Stimulated activated CD4-positive, alpha-beta T cell treated with anti-CD3 and anti-CD28 coated beads, Interleukin-4, amount 100 ng/mL, for 4 hours (primary cell): ENCODE data around the gene CHEK1.
"Not testable (repeated sequence)": the region's sequence is repeated elsewhere in the genome, so short reads cannot be mapped to it uniquely, and the experiment has no call there.

Source experiments
- DNase-seq, 2 experiments: peaks; one replicate each; pipeline ENCODE4 v3.0.0-alpha.2; 2020

CHEK1 gene

DNA sequence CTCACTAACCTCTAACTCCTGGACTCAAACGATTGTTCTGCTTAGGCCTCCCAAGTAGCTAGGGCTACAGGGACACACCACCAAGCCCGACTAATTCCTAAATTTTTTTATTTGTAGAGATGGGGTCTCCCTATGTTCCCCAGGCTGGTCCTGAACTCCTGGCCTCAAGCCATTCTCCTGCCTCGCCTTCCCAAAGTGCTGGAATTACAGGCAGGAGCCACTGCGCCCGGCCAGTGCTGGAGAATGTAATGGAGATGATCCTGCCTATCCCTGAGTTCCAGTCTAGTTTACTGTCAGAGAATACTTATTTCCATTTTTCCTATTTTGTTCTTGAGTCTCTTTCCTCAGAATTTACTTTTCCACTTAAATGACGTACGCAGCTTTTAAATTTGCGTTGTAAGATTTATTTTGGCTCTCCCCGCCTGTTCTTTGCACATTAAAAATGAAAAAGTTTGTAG, at the start of gene CHEK1:
Gene CHEK1 (plus strand): TSS at position 408 of the 458 bp plus-strand sequence. CDS start 1,606 bp downstream, outside the sequence.
- no peak for DNase-seq

DNA sequence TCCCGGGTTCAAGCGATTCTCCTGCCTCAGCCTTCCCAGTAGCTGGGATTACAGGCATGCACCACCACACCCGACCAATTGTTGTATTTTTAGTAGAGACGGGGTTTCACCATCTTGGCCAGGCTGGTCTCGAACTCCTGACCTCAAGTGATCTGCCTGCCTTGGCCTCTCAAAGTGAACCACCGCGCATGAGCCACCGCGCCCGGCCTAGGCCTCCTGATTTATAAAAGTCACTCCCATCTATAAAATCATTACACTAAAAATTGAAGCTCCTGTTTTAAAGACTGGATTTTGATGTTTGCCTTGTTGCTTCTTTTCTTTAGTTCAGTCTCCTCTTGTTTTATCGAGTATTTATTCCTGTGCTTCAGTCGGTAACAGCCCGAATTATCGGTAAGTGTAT, 47.8 kb upstream of the CHEK1 start:
- DNase-seq, result not testable (repeated sequence)

DNA sequence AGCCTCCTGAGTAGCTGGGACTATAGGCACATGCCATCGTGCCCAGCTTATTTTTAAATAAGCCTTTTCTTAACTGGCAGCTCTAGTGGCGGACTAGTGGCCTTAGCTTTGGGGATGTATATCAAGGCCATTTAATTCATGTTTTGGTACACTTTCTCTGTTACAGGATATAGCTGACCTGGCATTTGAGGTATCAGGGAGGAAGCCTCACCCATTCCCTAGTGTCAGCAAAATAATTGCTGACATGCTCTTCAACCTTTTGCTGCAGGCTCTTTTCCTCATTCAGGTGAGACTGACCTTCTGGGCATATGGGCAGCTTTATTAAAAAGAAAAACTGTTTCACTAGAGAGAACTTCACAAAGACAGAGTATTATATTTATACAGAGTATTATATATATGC, 46.2 kb upstream of the CHEK1 start:
- no peak for DNase-seq

- DNase-seq, result no peak
Measured at GRCh38 chr11:125579811-125580210, 45.2 kb upstream of the CHEK1 start.

DNA sequence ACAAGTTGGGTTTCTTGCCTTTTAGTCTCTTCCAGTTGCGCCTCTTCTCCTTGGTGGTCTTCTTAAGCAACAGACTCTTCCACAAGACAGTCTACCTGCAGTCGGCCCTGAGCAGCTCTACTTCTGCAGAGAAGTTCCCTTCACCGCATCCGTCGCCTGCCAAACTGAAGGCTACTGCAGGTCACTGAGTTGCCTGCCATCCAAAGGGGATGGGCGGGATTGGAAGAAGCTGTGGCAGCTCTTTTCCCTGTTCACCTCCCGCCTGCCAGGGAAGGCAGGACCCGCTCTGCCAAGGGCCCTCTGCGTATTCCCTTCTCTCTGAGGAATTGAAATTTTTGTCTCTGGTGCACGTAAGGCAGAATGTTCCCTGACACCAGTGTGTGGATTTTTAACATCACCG, 41.5 kb upstream of the CHEK1 start:
- no peak for DNase-seq

DNA sequence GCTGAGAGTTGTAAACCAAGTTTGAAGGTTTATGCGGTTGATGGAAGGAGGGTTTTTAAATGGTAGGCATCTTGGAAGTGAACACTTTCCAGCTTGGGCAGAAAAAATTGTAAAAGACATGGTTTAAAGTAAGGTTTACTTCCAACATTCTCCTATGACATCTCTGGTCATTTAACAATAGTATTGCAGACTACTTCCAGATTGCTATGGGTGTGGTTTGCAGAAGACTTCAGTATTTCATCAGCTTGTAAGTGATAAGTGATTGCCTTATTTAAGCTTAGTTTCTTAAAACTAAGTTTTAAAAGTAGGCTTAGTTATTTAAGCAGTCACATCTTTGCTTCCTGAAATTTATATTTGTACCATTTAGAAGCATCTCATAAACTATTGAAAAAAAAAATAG, 39.5 kb upstream of the CHEK1 start:
- DNase-seq, result no peak

DNA sequence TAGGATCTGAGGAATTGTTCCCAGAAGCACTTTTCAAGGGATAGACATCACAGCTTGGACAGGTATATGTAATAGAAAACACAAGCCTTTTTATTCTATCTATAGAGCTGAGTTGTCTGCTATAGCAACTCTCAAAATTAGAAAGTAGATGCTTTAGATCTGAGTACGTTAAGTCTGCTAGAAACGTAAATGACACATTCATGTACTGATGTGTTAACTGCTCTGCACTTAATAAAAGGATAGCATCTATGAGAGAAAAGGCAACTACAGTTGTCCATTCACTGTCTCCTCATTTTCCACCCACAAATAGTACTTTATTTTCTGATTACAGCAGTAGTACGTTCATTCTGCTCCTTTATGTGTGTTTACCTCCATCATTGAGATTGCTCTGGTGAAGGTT, 38.3 kb upstream of the CHEK1 start:
- DNase-seq, result no peak

DNA sequence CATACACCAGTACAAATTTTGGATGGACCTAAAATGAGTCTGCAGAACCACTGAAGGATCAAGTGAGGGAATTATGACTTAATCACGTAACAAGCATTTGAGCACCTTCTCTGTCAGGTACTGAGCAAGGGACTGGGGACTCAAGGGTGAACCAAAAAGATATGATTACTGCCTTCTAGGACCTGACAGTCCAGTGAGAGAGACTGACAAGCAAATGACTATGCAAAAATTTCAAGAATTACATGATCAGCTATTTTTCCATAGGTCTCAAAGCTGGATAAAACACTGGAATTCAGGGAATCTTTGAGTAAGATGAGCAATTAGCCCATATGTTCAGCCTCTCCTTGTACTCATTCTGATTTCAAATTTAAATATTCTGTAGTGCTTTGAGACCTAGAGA, 37.5 kb upstream of the CHEK1 start:
- no peak for DNase-seq

DNA sequence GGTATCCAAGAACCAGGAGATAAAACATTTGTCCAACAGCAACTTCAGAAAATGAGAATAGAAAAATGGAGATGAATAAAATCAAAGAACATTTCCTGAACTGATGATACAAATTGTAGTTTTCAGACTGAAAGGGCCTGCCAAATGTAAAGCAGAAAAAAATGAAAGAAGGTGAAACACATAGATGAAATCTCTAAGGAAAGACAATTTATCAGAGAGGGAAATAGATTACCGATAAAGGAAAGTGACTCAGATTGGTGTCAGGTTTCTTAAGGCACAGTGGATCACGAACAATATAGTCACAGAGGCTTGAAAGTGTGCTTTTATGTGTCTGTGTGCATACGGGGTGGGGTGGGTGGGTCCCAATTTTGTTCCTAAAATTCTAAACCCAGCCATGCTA, 36.5 kb upstream of the CHEK1 start:
- DNase-seq, result no peak

DNA sequence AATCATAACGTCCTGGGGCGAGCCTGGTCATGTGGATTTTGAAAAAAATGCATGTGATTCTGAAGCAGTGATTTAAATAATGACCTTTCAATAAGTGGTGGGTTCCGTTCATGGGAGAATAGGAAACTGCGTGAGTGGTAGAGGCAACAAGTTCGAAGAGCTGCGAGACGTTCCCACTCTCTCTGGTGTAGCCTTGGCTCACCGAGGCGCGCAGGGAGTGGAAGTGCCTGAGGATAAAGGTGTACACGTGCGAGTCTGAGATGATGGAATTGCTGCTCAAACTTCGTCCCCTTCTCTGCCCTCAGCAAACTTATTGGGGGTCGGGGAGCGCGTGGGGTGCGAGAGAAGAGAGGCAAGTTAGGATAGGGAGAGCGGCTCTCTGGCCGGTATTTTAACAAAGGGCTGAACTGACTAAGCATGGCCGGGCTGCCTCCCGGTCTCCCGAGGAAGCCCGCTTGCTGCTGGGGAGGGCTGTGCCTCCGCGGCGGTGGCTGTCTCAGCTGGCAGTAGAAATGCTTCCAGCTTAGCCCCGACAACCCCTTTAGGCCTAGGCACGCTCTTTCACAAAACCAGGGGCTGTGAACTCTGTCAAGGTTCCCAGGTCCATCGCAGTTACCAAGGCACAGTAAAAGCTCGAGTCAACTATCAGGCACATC, 33.2 kb upstream of the CHEK1 start:
- peak; percentile 19 to 27 for DNase-seq

DNA sequence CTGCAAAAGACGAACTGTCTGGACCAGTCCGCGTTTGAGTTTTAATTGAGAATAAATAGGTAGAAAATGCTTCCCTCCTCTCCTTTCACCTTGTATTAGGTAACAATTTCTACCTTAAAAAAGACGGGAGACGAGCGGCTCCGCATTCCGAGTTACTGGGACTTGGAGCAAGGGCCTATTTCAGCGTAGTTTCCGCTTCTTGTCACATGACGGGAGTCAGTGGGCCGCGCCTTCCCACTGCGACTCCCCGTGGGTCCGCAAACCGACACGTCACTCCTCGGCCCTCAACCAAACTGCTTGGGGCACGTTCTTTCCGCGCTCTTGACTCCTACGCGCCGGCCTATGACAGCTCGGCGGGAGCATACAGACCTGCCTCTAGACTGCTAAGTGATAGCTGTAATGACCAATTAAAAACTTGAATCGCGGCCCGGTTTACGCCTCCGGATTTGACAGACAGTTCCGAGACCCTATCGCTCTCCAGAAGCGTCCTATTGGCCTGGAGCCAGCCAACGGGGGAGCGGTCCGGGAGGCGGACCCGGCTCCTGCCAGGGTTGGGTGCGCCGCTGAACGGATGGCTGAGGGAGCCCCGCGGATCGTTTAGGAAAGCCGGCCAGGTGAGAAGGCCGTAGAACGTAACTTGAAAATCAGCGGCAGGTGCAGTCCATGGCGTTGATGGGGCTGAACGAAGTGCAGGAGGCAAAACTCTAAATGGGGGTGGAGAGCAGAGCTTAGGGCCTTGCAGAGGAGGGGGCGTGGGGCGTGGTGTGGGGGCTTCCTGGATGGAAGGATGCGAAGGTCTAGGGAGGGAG, 32.5 kb upstream of the CHEK1 start, which contains the start of gene STT3A:
Gene STT3A (plus strand): TSS at position 548 of the 809 bp plus-strand sequence. CDS start 3,064 bp downstream, outside the sequence.
- DNase-seq, result peak; percentile 95 to 99

- DNase-seq, result no peak
Measured at GRCh38 chr11:125593114-125593820, 31.7 kb upstream of the CHEK1 start.

GRCh38 chr11:125594958-125595357, 30.0 kb upstream of the CHEK1 start:
- DNase-seq, result no peak

GRCh38 chr11:125600663-125601062, 24.3 kb upstream of the CHEK1 start:
- DNase-seq, result no peak

DNA sequence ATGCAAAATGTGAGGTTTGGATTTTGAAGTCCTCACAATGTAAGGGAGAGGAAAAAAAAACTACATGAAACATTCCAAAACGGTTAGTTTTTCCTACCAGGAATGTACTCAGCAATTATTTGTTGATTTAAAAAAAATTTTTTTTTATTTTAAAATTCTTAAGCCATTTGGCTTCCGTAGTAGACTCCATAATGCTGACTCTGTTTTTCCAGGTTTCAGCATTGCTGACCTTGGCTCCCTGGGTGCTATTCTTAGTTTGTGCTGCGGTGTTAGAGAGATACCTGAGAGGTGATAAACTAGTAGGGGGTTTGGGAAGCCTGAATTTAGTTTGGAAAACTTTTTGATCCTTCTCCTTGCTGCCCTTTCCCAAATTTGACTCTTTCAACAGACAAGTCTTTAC, 21.8 kb upstream of the CHEK1 start:
- DNase-seq, result no peak

DNA sequence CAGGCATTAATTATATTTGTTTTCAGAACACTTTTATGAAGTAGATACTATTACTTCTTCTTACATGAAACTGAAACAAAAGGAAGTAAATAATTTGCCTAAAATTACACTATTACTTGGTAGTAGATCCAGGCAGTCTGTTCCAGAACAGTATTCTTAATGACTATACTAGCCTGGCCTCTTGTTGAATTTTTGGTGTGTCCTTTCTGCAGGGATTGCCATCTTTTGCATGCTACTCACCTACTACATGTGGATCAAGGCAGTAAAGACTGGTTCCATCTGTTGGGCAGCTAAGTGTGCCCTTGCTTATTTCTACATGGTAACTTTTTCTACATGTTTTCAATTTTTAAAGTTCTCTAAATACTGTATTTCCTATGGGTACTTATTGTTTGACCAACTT, 19.5 kb upstream of the CHEK1 start:
- no peak for DNase-seq

- no peak for DNase-seq
Measured at GRCh38 chr11:125609545-125609944, 15.4 kb upstream of the CHEK1 start.

DNA sequence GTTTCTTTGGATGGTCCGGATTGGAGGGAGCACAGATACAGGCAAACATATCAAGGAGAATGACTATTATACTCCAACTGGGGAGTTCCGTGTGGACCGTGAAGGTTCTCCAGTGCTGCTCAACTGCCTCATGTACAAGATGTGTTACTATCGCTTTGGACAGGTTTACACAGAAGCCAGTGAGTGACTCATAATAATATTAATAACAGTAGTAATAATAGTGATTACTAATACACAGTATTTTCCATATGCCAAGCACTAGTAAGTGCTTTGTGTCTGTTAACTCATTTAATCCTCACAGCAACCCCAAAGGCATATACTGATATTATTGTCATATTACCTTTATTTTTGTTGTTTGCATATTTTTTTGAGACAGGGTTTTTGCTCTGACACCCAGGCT, 6.6 kb upstream of the CHEK1 start:
- no peak for DNase-seq

DNA sequence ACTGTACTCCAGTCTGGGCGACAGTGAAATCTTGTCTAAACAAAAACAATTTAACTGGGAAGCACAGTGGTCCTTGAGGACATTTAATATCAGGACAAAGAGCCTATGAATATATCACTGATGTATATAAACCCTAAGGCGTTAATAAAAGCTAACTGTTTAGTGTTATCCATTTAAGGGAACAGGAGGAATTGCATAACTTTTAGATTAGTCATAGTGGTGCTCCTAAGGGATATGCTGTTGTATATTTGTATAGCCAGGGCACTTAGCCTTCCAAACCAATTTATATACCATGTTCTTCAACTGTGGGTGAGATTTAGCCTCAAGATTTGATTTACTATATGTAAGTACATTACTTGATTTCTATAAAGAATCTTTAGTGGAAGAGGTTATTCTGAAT, 3.0 kb upstream of the CHEK1 start:
- DNase-seq, result no peak

DNA sequence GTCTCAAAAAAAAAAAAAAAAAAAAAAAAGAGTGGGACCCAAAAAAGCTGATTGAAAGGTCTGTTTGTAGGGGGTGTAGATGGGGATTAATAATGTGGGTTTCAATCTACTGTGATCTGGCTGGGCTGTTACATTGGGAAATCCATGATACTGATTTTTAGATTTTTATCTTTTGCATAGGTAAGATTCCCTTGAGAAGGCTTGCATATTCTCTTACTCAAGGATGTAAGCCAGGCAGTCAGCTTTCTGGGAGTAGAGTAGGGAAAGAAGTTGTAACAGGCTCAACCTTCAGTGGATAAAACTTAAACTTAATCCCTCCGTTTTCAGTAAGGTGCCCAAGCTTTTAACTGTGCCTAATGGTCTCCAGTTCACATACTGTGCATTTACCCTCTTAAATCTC, 1.9 kb upstream of the CHEK1 start:
- no peak for DNase-seq

DNA sequence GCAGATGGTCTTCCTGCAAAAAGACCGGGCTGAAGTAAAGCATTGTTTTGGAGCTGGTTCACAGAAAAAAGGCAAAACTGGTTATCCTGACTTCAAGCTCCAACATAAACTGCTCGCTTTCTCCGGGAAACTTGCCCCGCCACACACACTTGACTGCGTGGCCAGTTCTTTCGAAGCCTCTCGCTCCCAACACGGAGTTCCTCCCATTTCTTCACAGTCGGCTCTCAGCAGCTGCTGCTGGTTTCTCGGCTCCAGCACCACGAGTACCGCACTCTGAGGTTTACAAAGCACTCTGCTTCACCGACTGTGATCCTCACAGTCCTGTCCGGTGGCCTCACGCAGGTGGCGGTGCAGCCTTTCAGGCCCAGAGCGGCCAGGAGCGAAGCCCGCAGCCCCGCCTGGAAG, 264 bp downstream of the CHEK1 start:
- DNase-seq, result no peak

DNA sequence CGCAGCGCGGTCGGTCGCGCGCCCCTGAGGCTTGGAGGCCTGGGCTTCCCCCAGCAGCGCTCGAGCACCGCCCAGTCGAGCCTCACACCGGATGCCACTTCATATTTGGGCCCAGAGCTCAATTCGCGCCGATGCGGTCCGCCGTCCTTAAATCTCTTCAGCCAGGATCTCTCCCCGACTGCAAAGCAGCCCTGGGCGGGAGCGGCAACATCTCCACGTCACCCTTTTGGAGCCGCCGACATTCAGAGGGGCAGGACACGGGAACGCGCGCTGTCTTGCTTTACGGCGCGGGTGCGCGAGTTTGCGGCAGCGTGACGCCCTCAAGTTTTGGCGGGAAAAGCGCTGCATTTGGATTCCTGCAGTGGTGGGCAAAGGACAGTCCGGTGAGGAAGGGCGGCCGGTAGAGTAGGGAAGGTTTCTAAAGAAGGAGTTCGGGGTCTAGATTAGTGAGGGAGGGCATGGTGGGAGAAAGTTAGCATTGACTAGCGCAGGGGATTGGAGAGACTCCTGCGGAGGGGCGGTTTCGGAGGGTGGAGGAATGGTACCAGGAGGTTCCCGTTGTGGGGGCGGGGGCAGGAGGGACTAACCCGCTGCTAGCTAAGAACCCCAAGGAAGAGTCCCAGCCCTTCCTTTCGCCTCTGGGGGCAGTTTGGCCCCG, 796 bp downstream of the CHEK1 start:
- peak; percentile 80 to 82 for DNase-seq

GRCh38 chr11:125626288-125626950, 1.5 kb downstream of the CHEK1 start:
- no peak for DNase-seq
